SIG-M5 treated with dmso at 0.1 percent for 504 hours (cell line): ENCODE measurements around the gene EPB41L3.
"Not testable (repeated sequence)": the region's sequence is repeated elsewhere in the genome, so short reads cannot be mapped to it uniquely, and the experiment has no call there.

Experiments
- DNase-seq: peaks from one replicate; lab custom pipeline; 2025; ENCODE audit not compliant: unreplicated experiment; lab: John Stamatoyannopoulos, UW

The EPB41L3 gene

DNA sequence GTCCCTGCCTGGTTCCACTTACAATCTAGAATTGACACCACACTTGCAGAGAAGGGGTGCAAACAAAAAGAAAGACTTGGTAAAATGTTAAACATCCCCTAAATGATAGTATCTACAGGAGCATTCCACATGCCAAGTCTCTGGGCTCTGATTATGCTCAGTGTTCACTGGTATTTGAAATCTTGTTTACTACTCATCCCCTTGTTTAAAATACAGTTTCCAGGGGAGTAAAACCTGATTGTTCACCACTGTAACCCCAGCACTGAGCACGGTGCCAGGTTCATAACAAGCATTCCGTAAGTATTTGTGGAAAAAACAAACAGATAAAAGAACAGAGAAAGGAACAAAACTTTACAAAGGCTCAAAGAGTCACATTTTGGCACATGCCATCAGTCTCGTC lies 11.7 kb downstream of the EPB41L3 start:
- no peak for DNase-seq

DNA sequence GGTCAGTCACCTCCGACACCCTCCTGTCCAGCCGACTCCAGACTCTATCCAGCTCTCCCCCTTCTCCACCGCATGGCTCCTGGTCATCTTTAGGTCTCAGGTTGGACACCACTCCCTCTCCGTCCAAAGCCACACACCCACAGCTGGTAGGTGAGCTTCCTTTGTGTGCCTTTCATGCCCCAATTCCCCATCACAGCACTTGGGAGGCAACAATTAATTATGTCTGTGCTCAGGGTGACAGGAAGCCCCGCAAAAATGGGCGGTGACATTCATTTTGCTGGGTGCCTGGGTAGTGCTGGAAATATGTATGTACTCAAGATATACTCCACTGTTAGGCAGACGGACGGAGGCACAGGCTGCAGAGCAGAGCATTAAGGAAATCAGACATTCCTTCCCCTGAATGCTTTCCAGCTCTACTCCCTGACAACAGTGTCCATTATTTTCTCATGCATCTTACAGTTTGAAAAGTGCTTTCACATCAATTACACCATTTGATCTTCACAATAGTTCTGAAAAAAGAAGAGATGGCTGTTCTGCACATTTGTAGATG lies 13.1 kb downstream of the EPB41L3 start:
- DNase-seq: no peak

DNA sequence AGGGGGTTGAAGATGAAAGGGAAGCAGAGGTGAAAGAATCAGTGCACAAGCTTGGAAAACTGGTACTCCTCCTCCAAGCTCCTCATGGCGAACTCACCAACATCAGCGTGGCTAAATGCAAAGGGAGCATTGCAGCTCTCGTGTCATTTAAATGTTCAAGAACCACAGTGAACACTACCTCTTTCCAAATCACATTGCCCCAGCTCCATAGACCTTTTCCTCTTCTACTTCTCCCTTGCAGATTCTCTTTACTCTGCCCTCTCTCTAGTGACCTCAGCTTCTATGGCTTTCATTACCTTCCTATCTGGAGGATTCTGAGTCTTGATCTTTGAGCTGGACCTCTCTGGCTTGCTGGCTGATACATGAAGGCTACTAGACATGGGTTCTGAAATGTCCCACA lies 14.3 kb downstream of the EPB41L3 start:
- no peak for DNase-seq

DNA sequence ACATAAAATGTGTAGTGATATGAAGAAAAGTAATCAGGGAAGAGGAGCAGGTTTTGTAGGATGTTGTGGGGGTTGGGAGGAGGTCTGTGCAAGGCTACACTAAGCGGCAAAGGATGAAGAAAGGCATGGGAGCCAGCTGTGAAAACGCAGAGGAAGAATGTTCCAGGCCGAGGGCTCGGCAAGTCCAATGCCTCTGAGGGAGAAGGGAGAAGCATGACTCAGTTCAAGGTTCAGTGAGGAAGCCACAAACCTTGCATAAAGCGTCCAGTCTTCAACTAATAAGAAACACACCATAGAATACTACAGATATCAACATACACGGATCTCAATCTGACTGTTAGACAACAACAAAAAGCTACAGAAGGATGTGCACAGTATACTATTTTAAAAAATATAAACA lies 16.2 kb downstream of the EPB41L3 start:
- DNase-seq: peak; percentile 73

DNA sequence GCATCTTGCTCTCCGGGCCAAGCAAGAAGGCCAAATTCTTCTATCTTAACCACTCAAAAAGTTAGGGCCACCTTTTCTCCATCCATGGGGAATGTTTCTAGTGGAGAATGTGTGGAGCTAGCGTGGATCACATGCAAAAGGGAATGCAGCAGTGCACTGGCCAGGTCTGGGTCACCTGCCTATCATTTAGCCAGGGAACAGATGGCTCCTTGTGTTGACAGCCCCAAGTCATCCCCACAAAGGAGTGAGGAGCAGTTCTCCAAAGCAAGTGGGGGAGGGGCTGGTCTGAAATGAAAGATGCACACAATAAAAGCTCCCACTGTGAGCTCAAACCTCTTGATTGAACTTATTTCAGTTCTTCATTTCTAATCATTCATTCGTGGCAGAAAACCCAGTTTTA lies 19.1 kb downstream of the EPB41L3 start:
- no peak for DNase-seq

DNA sequence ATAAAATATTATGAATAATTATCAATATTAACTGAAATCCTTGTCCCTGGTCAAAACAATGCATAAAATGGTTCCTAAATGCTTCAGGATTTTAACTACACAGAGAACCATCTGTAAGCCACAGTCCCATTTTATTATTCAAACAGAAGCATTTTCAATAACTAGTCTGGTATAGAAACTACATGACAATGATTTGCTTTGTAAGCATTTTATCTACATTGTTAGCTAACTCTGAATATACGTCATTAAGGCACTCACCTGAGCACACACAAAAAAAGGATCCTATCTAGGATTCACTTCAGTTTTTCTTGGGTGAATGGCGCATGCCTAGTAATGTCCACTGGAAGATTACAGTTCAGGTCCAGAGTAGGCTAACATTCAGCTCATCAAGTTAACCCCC lies 22.8 kb downstream of the EPB41L3 start:
- no peak for DNase-seq

DNA sequence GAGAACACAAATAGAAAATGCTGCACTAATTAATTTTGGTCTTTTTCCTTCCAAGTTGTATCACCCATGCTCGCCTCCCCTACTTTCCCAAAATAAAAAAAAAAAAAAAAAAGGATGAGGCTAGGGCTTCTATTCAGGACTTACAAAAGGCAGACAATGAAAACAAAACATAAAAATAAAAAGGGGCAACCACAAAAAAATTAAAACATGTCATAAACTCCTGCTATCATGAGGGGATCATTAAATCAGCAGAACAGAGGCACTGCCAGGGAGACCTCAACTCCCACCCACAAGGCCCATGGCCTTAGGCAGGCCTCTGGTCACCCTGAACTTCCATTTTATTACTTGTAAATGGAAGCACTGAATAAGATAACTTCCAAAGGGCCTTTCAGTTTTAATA lies 23.3 kb downstream of the EPB41L3 start:
- DNase-seq: no peak

DNA sequence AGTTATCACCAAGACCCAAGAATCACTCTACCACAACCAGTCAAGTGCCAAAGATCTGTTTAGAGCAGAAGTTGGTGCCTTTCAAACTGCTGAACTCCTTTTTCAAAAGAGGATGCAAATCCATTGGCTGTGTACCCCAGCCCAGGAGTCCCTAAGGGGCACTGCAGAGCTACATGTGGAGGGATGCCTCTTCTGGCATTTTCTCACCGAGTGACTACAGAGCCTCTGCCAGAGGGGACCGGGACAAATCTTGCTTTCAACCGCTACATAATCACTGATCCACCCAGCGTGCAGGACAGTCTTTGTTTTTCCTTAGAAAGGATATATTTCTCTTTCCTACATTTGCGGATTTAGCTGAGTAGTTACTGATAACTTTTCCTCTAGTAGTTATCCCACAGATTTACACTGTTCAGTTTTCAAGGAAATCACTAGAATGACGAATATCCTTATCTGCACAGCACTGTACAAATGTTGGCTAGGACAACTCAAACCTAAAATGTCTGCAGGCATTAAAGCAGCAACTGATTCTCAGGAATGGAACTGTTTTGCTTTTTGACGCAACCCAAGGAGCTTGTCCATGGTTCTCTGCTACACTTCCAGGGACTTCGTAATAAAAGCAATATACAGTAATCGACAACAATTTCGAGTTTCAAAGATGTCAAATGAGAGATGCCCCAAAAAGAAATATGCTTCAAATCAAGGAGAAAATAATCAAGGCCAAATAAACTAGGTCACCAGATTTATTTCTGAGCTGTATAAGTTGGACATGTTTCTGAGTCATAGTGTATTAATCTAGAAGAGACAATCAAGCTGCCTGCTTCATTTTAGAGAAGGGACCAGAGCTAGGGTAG lies 24.1 kb downstream of the EPB41L3 start:
- DNase-seq: no peak

DNA sequence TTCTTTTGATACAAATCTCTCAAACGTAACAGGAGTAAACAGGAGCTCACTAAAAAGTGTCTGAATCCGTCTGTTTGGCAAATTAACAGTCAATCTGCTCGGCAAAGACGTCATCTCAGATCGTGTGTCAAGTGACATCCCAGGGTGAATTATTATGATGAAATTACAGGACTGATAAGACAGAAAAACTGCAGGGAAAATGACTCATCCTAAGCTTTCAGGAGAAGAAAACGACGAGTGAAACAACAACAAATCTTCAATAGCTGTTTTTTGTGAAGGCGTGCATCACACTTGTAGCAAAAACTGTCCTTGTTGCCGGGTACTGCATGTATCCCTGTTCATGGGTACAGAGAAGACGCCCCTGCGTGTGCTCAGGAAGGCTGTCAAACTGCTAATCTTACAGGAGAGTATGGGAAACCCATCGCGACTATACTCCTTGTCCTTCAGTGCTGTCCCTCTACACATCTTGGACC lies 24.9 kb downstream of the EPB41L3 start:
- no peak for DNase-seq

DNA sequence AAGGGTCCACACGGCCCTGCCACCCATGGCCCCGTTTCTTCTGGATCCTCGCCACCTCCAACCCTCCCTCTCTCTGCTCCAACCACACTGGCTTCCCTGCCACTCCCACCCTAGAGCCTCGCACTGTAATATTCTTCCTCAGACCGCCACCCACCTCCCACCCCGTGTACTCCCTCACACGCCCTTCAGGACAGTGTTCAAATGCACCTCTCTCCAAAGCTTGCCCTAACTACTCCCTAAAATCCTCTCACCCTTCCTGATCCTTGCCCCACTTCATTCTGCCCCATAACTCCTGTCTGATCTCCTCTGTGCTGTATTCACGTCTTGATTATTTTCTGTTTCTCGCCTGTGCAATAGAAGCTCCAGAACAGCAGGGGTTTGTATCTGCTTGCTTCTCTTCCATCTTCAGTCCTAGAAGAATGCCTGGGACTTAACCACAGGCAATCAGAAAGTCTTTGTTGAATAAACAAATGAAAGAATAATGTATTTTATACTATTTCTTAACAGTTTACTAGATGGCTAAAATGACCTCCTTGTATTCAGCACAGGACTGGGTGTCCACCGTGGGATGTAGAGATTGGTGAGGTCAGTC lies 25.5 kb downstream of the EPB41L3 start:
- no peak for DNase-seq

DNA sequence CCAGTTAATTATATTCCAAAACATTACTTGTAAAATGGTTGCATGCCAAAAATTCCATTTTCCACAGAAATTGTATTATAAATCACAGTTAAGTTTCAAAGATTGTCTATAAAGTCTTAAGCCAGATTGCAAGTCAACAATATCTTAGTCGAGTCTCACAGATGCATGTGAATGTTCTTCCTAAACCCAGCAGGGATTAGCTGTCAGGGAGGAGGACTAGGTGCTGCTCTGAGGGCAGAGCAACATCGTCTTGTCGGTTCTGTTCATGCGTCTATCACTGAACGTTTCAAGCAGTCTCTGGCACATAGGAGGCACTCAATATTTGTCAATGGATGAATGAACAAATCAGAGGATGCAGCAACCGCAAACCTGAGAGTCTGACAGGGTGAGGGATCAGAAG lies 27.0 kb downstream of the EPB41L3 start:
- no peak for DNase-seq

DNA sequence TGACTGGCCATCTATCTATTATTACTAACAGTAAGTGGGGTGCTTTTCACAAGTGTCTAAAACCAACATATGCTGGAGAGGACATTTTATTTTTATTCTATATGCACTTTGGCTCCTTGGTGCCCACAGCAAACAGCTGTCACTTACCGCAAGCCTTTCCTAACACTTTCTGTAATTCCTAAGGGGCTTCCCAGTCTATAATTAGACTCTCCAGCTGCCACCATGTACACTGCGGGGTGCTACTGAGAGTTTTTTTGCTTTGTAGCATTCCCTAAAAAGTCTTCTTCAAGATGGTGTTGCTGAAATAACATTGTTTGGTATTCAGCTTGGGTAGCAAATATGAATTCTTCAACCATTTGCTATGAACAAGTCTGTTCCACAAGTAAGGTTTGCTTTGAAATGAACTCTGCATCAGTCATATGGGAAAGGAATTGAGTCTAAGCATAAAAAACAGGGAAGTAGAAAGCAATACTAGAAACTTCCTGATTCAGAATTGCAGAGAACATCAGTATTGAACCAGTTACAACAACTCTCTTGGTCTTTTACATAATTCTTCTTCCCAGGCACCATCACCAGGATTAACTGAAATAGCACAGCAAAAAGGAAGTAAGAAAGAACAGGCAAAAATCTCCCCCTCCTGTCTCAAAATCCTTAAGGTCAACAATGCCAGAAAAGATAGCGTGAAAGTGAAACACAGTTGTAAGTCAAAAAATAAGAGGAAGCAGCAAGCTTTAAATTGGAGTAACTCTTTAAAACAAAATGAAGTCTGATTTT lies 28.6 kb downstream of the EPB41L3 start:
- peak; percentile 97 for DNase-seq

DNA sequence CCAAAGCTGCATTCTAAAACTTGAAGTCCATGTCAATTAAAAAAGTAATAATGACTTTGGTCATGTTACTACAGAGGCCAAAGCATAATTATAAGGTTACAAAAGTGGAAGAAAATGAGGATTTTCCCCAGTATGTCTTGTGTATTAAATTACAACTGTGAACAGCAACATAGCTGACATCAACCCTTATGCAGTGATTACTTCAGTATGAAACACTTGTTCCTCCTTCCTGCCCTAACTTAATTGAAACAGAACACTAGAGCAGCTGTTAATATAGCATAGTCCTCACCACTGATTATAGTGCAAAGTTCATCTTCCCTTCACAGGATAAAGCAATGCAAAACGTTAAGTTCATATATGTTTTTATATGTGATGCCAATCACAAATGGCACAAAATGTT lies 29.9 kb downstream of the EPB41L3 start:
- DNase-seq: no peak

DNA sequence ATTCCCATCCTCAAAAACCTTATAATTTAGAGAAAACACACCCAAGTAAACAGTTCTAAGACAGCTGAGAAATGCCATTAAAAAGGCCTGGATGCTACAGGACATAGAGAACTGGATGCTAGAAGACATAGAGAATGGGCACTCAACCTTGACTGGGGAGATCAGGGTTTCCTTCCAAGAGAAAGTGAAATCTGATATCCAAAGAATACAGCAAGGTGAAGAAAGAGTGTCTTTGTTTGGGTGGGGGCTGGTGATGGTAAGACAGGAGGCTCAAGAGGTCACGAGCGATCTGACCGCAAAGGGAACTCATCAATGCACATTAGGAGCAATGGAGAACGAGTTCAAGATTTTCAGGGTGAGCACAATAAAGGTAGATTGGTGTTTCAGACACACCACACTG lies 31.6 kb downstream of the EPB41L3 start:
- DNase-seq: no peak

DNA sequence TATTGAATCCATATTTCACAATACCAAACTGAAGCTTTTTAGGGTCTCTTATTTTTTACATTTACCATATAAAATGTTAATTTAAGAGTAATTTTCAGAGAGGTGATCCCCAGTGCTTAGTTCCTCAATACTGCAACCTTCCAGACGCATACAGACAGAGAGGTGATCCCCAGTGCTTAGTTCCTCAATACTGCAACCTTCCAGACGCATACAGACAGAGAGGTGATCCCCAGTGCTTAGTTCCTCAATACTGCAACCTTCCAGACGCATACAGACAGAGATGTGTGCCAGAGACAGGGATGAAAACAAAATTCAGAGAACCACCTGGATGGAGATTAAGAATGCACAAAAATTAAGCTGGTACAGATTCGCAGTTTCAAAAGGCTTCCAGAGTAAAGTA lies 32.3 kb downstream of the EPB41L3 start:
- DNase-seq: not testable (repeated sequence)

DNA sequence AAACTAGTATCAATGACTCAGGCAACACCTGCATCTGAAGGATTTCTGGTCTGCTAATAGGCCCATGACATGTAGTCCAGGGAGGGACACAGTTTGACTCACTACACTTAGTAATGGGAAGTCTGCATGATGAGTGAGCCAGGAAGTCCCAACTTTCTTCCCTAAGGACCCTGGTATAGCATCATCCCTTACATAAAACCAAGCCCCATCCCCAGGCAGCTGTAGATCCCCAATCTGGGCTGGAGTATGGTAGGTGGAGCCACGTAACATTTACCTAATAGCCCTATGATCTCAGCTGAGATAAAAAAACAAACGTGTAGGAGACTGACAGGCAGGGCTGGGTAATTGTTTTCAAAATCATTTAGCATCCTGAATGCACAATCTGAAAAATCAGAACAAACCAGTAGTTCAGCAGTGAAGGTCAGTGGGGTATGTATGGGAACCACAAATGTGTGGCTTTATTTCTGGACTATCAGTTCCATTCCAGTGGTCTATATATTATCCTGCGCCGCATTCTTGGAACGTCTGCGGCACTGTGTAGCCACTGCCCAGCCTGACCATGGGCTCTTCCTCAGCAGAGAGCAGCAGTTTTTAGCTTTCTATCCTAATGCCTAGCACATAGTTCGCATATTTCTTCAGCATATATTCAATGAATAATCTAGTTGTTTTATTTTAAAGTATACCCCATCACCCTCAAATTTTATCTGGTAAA lies 33.5 kb downstream of the EPB41L3 start:
- DNase-seq: no peak

DNA sequence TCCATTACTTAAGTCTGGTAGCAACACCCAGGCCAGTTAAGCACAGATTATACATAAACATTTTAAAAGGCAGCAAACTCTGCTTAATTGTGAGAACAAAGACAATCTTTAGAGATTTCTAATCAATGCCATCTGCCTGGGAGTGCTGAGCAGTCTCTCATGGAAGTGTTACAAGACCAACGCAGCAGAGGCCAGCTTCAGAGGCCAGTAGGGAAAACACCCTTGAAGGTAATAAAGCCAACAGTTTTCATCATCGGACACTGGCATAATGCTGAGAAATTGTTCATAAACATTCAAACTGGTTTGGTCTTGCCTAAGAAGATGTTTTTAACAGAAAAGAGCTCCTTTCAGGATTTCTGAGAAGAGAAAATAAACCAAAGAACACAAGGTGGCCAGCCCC lies 35.0 kb downstream of the EPB41L3 start:
- DNase-seq: no peak

DNA sequence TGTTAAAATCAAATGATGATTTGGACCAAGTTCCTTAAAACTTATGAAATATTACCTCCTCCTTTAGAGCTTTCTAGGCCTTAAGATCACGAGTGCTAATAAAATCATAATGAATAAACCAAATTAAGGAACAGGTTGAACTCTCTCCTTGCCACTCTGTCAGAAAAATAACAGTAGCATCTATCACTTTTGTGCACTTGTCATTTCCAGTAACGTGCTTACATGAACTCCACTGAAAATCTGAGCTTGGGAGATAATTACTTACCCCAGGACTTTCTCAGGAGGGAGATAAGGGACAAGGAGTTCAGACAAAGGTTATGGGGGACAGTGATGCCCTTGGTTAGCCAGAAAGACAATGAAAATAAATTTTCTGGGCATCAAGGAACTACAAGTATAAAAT lies 36.0 kb downstream of the EPB41L3 start:
- no peak for DNase-seq

DNA sequence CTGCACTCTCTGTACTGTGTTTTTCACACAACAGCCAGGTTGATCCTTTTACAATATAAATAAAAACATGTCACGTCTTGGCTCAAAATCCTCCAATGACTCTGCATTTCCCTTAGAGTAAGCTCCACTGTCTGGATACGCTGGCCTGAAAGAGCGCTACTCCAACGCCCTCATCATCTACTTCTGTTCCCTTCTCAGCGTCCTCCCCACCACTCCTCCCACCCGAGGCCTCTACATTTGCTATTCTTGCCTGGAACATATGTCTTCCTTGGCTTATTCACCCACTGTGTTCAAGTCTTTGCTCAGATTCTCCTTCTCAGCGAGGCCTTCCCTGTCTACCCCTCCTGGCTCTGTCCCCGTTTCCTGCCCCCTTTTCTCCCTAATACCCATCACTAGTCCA lies 37.6 kb downstream of the EPB41L3 start:
- no peak for DNase-seq

DNA sequence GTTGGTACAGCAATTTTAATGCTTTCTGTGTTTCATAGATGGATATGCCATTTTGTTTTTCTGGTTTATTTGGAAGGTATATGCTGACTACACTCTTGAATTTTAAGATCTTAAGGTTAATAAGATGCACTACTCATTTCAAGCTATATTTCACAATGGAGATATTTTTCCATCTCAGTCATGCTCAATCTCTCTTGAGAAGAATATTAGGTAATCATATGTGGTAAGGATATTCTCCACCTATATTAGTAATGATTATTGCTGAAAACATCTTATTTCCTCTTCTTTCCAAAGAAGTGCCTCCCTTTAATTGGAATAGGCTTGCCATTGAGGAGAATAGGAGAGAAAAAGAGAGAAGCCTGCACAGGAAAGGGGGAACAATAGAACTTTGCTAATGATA lies 40.1 kb downstream of the EPB41L3 start:
- no peak for DNase-seq
